ENCODE data around the gene TNF.
A peak's percentile ranks its signal among the peaks of the same experiment; 100 is the strongest.

DNA sequence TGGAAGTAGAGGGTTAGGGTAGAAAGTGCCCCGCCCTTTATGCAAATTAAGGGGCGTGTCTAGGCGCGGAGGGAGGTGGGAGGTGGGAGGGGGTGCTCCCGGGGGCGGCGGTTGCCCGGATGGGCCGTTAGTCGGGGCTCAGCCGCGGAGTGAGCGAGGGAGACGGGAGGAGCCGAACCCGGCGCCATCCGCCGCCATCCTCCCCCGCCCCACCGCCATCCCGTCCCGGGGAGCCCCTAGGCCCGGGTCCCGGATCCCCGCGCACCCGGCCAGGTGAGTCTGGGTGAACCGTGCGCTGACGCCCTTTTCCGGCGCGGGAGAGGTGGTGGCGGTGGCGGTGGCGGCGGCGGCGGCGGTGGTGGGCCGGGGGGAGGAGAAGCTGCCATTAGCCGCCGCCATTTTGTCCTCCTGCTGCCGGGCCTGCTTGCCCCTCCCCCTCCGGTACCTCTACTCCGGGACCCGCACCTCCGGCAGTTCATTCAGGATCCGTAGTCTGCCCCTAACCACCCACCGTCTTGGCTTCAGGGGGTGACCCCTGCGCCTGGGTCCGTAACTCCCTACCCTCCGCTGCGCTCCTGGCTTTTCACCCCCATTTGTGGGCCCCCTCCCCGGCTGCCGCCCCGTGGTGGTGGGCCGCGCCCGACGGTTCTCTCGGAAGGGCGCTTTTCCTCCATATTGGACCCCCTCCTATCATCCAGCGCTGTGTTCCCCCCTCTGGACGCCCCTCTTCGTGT is 45.4 kb downstream of the TNF start, which contains the start of gene PRRC2A:
- TF ChIP-seq POLR2AphosphoS5 (IDR thresholded peaks at IDR 0.05) (peak in 2 of 3 donors; percentile 14 to 32), POLR2A (IDR thresholded peaks at IDR 0.05) (peak in 1 of 2 donors; percentile 73), EP300 (IDR thresholded peaks at IDR 0.05) (no peak)
- TF ChIP-seq, protein P1, sequence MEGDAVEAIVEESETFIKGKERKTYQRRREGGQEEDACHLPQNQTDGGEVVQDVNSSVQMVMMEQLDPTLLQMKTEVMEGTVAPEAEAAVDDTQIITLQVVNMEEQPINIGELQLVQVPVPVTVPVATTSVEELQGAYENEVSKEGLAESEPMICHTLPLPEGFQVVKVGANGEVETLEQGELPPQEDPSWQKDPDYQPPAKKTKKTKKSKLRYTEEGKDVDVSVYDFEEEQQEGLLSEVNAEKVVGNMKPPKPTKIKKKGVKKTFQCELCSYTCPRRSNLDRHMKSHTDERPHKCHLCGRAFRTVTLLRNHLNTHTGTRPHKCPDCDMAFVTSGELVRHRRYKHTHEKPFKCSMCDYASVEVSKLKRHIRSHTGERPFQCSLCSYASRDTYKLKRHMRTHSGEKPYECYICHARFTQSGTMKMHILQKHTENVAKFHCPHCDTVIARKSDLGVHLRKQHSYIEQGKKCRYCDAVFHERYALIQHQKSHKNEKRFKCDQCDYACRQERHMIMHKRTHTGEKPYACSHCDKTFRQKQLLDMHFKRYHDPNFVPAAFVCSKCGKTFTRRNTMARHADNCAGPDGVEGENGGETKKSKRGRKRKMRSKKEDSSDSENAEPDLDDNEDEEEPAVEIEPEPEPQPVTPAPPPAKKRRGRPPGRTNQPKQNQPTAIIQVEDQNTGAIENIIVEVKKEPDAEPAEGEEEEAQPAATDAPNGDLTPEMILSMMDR (IDR thresholded peaks at IDR 0.05), result no peak
